Non-pigmented ciliary epithelial cell (primary cell): ENCODE data around the gene TENM4.
"Not testable (repeated sequence)": the region's sequence is repeated elsewhere in the genome, so short reads cannot be mapped to it uniquely, and the experiment has no call there.

Experiments used
- DNase-seq: peaks from one replicate; pipeline ENCODE4 v3.0.0-alpha.2; 2010; ENCODE audit warnings: low read depth

TENM4 gene

DNA sequence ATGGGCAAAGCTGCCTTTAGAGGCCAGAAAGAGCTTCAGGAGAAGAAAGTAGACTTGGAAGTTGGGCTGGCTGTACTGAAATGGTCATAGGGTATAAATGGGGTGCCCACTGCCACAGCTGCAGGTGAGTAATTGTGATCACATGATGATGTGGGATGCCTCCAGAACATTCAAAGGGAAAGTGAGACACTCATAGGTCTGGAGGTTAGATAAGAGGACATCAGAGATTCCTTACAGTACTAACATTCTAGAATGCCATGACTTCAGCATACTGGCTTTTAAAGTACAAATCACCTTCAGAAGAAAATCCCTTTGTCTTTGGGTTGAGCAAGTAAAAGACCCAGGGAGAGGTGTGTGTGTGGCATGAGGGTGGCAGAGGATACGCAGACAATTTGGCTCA is 419.2 kb downstream of the TENM4 start:
- no peak for DNase-seq

DNA sequence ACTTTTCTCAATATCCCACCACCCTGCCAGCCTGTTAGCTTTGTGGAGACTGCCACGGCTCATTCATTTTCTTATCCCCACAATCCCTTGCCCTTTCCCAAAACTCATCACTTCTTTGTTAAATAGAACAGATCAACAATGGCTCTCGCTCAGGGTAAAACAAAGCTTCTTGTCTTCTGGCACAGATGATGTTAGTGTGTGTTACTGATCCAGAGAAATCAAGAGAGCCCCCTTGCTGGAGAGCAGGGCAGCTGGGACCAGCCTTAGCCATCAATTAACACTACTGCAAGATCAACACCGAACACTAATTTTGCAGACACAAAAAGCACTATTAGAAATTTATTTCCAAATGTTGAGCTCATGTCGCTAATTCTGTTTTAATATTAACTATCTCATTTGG is 420.9 kb downstream of the TENM4 start:
- no peak for DNase-seq

DNA sequence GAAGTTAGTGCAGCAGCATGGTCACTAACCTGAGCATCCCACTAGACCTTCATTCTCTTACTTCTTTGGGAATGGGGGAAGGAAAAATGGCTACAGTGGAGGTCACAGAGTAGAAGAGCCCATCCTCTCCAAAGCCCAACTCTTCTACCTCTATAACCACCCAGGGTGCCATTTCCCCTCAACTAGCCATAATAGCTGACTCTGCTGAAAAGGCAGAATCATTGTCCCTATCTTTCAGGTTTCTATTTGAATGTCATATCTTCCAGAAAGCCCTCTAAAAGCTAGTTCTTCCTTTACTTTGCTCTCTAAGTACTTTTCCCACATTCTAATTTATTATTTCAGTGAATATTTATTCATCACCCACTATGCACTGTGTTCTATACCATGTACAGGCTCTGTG is 421.6 kb downstream of the TENM4 start:
- DNase-seq = no peak

DNA sequence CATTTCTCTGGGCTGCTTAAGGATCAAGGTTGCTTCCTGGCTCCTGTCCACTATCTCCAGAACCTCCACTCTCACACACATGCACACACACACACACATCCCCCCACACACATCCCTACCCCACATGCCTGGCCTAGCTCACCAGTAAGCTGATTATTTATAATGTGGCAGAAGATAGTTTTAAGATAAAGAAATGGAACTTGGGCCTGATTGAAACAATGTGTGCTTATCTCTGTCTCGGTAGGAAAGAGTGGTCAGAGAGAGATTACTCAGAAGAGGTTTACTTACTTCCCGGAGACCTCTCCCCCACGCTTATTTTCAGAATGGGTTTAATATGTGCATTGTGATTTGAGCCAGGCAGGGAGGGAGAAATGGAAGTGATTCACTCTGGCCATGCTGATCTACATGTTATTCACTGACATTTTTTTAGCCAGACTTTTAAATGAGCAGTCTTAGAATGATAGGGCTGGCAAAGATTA is 422.4 kb downstream of the TENM4 start:
- peak; percentile 85 for DNase-seq

DNA sequence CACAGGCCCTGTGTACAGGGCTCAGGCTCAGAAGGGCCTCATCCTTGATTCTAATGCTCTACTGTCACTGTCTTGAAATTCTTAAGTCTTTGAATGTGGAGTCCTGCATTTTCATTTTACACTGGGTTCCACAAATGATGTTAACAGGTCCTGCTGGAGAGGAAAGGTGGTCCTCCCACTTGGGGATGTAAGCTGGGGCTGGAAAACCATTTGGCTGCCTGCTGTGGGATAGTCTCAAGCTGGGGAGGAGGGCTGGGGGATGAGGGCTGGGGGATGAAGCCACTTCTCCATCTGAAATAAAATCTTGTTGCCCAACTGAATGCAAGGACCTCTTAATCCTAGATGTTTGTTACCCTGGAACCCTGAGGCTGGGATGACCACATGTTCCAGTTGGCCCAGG is 423.0 kb downstream of the TENM4 start:
- no peak for DNase-seq

DNA sequence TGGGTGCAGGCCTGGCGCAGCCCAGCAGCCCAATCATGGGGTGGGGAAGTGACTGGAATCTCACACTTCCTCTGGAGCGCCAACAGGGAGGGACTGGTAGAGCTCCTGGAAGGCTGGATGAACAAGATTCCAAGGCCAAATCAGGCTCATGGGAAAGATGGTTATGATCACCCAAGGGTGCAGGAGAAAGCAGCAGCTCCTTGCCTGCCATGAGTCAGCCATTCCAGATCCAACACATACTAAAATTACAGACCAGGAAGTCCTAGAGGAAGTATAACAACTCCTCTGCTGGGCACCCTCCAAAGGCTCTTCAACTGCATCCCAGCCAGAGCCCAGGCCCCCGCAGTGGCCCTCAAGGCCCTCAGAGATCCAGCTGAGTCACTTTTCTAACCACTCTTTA is 427.3 kb downstream of the TENM4 start:
- DNase-seq = no peak

DNA sequence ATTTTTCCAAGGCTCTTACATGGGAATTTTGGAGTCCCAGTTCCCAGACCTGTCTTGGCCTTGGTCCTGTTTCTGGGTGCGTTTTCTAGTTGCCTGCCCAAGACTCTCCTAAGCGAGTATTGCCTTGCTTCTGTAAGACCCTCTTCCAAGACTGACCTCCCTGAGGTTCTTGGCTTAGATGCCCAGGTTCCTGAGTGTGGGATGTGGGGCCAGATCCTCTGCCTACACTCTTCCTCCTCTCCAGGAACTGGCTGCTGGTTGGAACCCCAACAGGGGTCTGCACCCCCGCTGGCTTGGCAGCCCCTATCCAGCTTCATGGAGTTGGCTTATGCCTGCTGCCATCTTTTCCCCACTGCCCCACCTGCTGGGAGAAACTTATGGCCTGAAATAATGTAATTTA is 429.5 kb downstream of the TENM4 start:
- DNase-seq = no peak

DNA sequence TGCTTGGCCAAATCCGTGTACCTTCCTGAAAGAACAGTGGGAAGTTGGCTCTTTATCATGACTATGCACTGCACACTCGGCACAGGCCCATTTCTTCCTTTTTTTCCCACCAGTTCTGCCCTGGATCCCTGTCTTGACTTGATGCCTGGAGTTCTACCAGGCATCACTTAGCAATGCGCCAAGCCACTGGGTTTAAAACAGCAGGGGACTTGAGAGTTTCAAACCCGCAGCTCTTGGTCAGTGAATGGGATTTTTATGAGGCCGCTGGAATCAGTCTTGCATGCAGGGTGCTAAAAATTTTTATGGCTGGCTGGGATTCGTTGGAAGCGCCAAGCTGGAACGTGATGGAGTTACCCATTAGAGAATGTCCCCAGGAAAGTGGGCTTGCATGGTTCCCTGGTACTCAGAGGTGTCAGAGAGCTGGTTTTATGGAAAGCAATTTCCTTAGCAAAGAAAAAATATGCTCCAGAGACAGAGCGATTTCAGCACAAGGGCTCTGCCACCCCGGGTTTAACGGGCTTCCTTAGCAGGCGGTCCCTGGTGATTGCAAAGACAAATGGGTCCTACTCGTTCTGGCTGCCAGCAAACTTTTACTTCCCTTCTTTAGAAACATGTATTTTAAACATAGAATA is 432.9 kb downstream of the TENM4 start:
- no peak for DNase-seq

DNA sequence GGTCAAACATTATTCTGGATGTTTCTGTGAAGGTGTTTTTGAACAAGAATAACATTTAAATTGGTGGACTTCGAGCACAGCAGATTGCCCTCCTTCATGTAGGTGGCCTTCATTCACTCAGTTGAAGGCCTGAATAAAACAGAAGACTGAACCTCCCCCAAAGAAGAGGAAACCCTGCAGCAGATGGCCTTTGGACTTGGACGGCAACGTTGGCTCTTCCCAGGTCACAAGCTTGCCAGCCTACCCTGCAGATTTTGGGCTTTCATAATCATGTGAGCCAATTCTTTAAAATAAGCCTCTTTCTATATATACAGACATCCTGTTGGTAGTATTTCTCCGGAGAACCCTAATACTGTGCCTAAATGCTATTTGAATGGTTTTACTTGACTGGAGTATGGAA is 434.0 kb downstream of the TENM4 start:
- DNase-seq = no peak

DNA sequence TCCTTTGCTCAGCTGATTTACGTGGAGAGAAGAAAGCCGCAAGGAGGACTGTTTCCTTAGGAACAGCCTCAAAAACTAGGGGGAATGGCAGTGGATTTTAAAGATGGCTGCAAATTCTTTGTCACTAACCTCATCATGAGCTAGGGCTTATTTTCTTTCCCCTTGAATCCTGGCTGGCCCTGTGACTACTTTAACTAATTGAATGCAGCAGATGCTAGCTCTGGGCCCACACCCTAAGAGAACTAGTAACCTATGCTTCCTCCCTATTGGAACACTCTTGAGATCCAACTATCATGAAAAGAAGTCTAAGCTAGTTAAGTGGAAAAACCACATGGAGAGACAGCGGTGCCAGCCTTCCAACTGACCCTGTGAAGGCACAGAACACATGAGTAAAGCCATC is 444.8 kb downstream of the TENM4 start:
- DNase-seq = no peak

DNA sequence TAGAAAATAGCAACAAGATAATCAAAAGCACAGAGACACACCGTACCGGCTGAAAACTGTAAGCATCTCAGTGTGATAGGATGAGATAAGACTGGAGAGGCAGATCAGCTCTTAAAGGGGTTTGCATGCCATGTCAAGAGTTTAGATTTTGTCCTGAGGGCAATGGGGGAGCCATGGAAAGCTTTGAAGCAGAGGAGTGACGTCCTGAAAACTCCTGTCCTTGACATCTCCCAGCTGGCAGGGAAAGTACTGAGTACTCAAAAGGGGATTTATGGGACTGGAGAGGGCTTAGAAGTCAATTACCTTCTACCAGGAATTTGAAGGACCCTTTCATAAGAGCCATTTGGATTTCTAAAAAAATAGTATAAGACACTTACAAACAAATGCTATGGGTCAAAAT is 445.7 kb downstream of the TENM4 start:
- no peak for DNase-seq

DNA sequence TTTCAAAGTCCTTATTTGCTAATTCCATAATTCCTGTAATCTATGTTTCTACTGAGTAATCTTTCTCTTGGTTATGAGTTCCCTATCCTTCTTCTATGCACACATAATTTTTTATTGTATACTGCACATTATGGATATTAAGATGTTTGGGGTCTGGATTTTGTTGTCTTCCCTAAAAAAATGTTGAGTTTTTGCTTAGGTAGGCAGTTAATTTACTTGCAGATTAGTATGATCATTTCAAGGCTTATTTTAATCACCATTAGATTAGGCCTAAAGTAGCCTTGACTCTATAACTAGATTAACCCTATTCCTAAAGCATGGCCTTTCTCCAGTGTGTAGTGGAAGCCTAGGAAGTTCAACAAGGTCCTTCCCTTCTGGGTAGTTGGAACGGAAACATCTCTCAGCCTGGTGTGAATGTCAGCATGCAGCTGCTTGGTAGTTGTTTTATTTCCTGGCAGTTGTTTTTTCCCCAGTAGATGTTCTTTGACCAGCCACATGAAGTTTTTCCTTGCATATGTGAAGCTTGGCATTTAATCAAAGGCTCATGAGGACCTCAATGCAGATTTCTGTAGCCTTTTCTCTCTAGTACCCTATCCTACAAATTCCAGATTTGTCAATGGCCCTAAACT is 446.9 kb downstream of the TENM4 start:
- no peak for DNase-seq

DNA sequence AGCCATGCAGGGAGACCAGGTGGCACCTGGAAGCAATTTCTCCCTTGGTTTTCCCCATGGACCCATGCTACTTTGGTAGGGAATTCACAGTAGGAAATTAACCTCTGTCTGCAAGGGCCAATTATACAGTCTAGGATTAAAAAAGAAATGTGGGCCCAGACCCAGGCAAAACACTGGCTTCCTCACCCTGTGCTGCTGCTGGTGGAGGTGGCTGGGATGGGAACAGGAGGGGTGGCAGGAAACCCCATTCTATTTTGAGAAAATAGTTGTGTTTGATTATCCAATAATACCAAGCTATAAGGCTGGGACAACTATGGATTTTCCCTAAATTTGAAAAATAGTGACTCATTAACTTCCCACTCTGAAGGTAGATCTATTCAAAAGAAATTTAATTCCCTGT is 449.1 kb downstream of the TENM4 start:
- DNase-seq = no peak

DNA sequence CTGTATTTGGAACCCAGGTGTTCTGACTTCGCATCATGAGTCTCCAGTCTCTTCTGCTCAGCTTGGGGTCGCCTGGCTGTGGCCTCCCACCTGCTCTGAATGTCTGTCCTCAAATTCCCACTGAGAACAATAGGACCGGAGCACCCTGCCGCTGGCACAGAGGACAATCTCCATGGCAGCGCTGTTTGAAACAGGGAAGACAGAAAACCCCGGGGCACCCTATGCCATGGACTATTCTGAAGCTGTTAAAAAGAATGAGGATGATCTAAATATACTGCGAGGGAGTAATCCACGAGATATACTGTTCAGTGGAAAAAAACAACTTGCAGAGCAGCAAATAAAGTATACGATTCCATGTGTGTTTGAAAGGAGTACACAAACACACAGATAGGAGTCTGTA is 450.6 kb downstream of the TENM4 start:
- no peak for DNase-seq

DNA sequence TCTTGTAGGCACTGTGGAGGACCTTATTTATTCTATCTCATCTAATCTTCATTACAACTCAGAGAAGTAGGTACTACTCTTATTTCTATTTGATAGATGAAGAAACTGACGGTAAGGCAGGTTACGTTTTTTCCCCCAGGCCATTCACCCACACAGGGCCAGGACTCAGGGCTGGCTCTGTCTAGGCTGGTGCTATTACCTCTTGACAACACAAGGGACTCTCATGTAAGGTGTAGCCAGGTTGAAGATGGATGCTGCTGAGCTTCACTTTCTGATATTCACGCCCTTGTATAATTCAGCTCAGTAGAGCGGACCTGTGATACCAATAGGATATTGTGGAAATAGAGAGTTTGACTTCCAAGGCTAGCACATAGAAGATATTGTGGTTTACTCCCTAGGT is 453.1 kb downstream of the TENM4 start:
- DNase-seq = no peak

DNA sequence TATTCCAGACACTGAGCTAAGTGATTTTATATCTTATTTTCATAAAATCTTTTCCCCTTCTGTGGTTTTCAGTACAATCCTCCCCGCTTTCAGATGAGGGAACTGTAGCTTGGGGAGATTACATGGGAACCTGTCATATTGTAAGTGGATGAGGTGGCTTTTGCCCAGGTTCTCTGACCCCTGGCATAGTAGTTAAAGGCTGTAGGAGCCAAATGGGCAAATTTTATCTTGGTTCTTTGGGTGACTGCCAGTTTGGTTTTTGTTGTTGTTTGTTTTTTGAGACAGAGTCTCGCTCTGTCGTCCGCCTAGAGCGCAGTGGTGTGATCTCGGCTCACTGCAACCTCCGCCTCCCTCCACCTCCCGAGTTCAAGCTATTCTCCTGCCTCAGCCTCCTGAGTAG is 454.5 kb downstream of the TENM4 start:
- DNase-seq = no peak

DNA sequence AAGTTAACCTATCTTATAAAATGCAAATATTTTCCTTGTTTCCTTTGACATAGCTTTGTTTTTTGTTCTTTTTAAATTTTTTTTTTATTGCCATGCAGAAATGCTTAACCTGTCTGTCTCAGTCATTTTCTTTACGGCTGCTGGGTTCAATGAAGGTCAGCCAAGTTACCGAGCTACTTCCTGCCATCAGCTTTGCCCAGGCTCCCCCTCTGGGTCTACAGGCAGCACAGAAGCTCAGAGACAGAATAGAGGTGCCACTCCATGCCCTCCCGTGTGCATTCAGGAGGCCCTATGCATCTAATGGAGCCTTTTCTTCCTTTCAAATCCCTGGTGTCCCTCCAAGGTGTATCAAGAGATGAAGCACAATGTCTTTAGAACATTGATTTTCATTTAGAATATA is 455.2 kb downstream of the TENM4 start:
- no peak for DNase-seq

DNA sequence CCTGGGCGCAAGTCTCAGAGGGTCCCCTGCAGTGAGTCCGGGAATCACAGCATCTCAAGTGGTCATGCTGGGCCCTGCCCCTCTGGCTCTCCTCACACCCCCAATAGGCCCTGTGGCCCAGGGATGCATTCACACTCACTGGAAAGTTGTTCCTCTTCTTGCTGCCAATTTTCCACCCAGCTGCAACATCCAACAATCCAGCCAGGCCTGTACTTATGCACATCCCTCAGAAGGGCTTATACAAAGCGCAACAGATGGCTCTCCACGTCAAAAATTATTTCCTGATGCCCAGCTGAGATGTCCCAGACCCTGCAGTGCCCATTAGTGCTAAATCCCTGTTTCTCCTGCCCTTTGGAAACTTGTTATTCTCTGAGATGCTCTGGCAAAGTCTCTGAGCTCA is 458.4 kb downstream of the TENM4 start:
- no peak for DNase-seq

DNA sequence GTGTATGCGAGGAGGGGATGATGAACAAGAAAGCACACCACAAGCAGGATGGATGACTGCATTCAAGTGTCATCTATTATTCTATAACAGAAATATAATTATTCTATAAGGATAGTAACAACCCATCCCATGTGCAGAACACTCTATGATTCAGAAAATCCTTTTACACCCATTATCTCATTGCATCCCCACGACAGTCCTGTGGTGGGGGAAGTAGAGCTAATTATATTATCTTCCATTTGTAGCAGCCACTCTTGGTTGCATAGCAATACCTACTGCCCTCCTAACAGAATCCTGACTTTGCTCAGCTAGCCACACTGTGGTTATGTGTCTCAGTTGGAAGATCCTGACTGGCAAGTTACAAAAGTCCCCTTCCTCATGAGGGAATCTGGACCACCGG is 459.7 kb downstream of the TENM4 start:
- no peak for DNase-seq

DNA sequence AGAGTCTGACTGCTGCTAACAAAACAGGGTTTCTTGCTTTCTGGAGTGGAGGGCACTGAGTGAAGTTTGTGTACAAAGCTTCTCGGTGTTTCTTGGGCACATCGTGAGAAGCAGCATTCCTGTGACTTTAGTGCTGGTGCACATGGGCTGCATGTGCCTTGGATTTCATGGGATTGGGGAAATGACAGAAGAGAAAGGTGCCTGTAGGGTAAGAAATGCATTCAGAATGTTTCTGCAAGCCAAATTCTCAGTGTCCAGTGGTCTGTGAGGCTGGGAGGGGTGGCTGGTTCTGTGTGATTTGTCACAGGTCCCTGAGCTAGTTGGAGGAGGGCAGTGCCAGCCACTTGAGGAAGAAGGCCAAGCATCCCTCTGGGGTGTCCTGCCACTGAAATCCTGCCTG is 462.0 kb downstream of the TENM4 start:
- DNase-seq = no peak

DNA sequence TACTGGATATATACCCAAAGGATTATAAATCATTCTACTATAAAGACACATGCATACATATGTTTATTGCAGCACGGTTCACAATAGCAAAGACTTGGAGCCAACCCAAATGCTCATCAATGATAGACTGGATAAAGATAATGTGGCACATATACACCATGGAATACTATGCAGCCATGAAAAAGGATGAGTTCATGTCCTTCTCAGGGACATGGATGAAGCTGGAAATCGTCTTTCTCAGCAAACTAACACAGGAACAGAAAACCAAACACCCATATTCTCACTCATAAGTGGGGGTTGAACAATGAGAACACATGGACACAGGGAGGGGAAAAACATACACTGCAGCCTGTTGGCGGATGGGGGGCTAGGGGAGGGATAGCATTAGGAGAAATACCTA is 463.0 kb downstream of the TENM4 start:
- not testable (repeated sequence) for DNase-seq

DNA sequence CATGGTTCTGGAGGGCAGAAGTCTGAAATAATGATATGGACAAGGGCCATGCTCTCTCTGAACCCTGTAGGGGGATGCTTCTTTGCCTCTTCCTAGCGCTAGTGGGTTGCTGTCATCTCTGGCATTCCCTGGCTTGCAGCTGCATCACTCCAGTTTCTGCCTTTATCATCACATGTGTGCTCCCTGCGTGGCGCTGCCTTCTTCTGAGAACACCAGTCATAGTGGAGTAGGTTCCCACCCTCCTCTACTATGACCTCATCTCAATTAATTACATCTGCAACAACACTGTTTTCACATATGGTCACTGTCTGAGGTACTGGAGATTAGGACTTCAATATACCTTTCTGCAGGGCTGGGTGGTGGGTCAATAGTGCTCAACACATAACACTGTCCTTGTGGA is 463.8 kb downstream of the TENM4 start:
- DNase-seq = no peak

DNA sequence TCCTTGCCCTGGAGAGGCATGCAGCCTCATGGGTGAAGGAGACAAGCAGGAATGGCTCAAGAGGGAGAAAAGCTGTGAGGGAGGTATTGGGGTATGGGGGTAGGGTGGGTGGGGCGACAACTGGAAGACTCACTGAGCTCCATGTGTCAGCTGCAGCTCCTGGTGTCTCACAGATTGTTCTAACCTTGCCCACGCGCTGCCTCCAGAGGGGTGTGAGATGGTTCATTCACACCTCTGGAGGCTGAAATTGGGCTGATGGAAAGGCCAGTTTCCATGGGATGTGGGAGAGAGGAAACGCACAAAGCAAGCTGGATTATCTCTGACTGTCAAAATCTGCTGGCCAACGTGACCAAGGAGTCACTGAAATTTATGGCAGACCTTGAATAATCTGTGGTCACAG is 465.7 kb downstream of the TENM4 start:
- DNase-seq = no peak

DNA sequence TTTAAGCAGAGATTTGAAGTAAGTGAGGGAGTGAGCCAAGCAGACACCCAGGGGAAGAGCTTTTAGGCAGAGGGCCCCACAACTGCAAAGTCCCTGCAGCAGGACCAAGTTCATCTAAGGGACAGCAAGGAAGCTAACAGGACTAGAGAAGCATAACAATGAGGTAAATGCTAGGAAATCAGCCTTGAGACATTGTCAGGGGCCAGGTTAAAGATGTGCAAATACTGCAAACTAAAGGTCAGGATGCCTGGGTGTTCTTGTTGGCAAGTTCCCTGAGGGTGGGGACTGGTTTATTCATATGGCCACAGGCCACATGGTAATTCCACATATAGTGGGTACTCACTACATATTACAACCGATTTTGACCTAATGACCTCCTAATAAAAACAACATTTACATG is 467.0 kb downstream of the TENM4 start:
- no peak for DNase-seq
